Pancreas (tissue), 10 donors: ENCODE measurements around the gene AOAH. TPM values are rescaled to one million over a fixed set of nuclear protein-coding genes. Genes with fewer than 3 reads are reported as not detected.
A peak's percentile ranks its signal among the peaks of the same experiment; 100 is the strongest.

ENCODE experiments used
- ATAC-seq, 4 donors: fragments of 200-7000 bp; cut with Tn5 transposase; one replicate each; pipeline versions ENCODE4 v1.8.0 to v1.9.1; 2020; ENCODE audit warnings: mild to moderate bottlenecking in 4 of 4, moderate library complexity in 4 of 4
- DNase-seq, 6 donors: peaks; one replicate each; pipeline ENCODE4 v3.0.0-alpha.2; 2020
- FAIRE-seq: peaks from 2 replicates; lab custom pipeline; 2012; peaks lifted over from hg19 to GRCh38; lab: Jason Lieb, UNC
- H3K27ac ChIP-seq, 4 donors: fragments of 200-600 bp; sonication (generic); 1 replicate in 3 of 4; 2 replicates in 1 of 4; pipeline versions ENCODE4 v1.5.0 to v1.8.0; 2020
- H3K27me3 ChIP-seq, 4 donors: fragments of 200-600 bp; one replicate each; pipeline ENCODE4 v1.8.0; 2021
- H3K36me3 ChIP-seq, 3 donors: fragments of 200-600 bp; sonication (generic) in 1 of 3; one replicate each; pipeline versions ENCODE4 v1.5.0 to v1.8.0; 2020 to 2021
- H3K4me1 ChIP-seq, 3 donors: fragments of 200-600 bp; one replicate each; pipeline ENCODE4 v1.8.0; 2021
- H3K4me3 ChIP-seq, 4 donors: fragments of 200-600 bp; sonication (generic) in 2 of 4; one replicate each; pipeline versions ENCODE4 v1.5.0 to v1.8.0; 2020 to 2021
- H3K9me3 ChIP-seq, 4 donors: fragments of 200-600 bp; one replicate each; pipeline ENCODE4 v1.8.0; 2021
- WGBS, 2 donors: extraction: QIAGEN DNeasy Blood & Tissue Kit; methylation state at CpG; one replicate each; pipeline ENCODE4 v1.1.7; 2013; 5-methylcytosine and 5-hydroxymethylcytosine counted together
- intact Hi-C, 3 donors: fragments of 100-400 bp; cut with DNase I; formaldehyde crosslinking; loops; one replicate each; pipeline versions ENCODE4 v1.11.1 to v1.14.2; 2022
- polyA plus RNA-seq, 2 donors: library from polyadenylated mRNA; stranded (reverse); fragments of 200-250 nt; gene quantifications; one replicate each; pipeline ENCODE4 v1.2.3, GENCODE V29; 2013
- total RNA-seq, 6 donors: library from RNA; stranded (reverse); fragmentation: NEBNext Ultra II Directional in 4 of 6; extraction: Animal tissue kit (Norgen Biotek cat#: 25700) in 4 of 6; gene quantifications; one replicate each; pipeline versions ENCODE4 v1.2.1 to v1.2.4, GENCODE V29; 2021 to 2023
- TF ChIP-seq, protein P1 (sequence below), 4 donors: fragments of 200-600 bp; sonication (generic) in 3 of 4; IDR thresholded peaks; one replicate each; pipeline versions ENCODE4 v1.5.0 to v1.8.0; 2021; ENCODE audit warnings: antibody characterized with exemption in 4 of 4
- donor health status: healthy with polysubstance abuse.
- donor health status: DM: no; HTN: no; CAD: no; lungs with moderate emphysema.
- donor health status: DM: no; HTN: no; CAD: no.
- donor health status: control.
- donor health status: control.
- donor health status: Bipolar disorder and iron deficiency.
- donor health status: DM: yes; HTN: yes; CAD: no.
- donor health status: DM: no; HTN: no; CAD: no.
- donor health status: DM: no; HTN: no; CAD: no.
- donor health status: DM: yes; HTN: yes; CAD: no.

The AOAH gene
- total and polyA plus RNA-seq, 8 donors = 0.79 to 9.0 (median 2.1) TPM

DNA sequence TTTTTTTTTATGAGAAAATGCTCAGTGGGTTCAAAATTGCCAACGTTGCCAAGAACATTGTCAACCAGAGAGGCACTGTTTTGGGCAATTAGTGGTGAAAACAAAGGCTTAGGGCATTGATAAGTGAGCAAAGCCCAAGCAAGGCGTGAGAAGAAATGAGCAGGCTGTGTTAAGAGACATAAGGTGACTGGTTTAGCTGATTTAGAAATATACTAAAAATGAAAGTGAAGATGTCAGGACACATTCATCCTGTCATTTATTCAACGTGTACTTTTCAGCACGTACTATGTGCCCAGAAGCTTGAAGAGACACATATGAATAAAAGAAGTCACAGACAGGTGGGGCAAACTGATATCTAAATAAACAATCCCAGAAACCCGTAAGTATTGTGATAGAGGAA lies 31.8 kb downstream of the AOAH start:
- H3K27me3 ChIP-seq = no peaks in the 10 kb centered on the region
- FAIRE-seq (no peak), ATAC-seq (no peak), DNase-seq (no peak)
- H3K36me3 ChIP-seq = no peaks in the 10 kb centered on the region
- TF ChIP-seq, protein P1, sequence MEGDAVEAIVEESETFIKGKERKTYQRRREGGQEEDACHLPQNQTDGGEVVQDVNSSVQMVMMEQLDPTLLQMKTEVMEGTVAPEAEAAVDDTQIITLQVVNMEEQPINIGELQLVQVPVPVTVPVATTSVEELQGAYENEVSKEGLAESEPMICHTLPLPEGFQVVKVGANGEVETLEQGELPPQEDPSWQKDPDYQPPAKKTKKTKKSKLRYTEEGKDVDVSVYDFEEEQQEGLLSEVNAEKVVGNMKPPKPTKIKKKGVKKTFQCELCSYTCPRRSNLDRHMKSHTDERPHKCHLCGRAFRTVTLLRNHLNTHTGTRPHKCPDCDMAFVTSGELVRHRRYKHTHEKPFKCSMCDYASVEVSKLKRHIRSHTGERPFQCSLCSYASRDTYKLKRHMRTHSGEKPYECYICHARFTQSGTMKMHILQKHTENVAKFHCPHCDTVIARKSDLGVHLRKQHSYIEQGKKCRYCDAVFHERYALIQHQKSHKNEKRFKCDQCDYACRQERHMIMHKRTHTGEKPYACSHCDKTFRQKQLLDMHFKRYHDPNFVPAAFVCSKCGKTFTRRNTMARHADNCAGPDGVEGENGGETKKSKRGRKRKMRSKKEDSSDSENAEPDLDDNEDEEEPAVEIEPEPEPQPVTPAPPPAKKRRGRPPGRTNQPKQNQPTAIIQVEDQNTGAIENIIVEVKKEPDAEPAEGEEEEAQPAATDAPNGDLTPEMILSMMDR (IDR thresholded peaks at IDR 0.05) = no peak
- H3K9me3 ChIP-seq = no peaks in the 10 kb centered on the region
- 62 to 77% methylated on average over 5 of the region's 5 CpGs for WGBS, 2 donors
- no peak overlapping the region for H3K4me3 ChIP-seq
- H3K27ac ChIP-seq = no peak overlapping the region
- H3K4me1 ChIP-seq = no peaks in the 10 kb centered on the region
- intact Hi-C loops = no loop called here

DNA sequence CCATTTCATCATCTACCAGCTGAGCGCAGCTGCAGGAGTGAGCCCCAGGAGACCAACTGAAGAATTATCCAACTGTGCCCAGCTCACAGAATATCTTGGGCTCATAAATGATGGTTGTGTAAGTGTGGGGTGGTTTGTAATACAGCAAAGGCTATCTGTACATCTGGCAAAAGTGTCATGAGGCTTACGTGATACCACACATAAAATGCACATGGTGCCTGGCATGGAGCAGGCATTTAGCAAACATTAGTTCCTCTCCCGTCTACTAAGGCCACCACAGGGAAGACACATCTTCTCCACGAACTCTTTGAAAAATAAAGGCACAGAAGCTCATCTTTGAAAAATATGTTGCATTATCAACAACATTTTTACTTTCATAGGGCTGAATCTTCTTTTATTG lies 32.3 kb downstream of the AOAH start:
- FAIRE-seq = no peak

DNA sequence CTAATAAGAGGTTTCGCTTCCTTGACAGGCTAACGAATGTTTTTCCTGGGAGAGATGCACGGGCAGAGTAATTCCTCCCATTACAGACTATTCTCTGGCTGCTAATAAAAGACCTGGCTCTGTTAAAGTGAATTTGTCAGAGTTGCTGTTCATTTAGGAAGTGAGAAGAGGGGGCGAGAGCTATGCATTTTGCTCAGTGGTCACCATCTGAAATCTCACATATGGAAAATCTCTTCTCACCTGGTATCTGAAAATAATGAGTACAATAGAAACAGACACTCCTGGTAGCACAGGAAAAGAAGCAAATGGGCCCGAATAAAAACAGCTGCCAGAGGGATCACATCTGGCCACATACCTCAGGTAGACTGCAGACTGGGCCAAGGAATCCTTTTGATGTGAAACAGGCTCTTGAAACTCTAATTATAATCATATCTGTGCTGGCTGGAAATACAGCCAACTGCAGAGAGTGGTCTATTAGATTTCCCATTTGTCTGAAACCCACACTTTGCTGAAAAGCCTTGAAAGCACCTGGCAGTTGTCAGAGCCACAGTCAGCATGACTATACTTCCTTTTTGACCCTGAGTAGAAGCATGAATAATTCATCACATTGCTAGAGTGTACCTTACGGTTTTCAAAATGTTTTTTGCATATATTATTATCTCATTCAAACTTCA lies 33.6 kb downstream of the AOAH start:
- no peaks in the 10 kb centered on the region for H3K4me1 ChIP-seq
- TF ChIP-seq, protein P1 (IDR thresholded peaks at IDR 0.05) = no peak
- H3K36me3 ChIP-seq = no peaks in the 10 kb centered on the region
- no peak overlapping the region for H3K27ac ChIP-seq
- no peak overlapping the region for H3K4me3 ChIP-seq
- FAIRE-seq (no peak), DNase-seq (no peak), ATAC-seq (no peak)
- intact Hi-C loops = no loop called here
- 73 to 74% methylated on average over 6 of the region's 6 CpGs for WGBS, 2 donors
- no peaks in the 10 kb centered on the region for H3K9me3 ChIP-seq
- H3K27me3 ChIP-seq = no peaks in the 10 kb centered on the region

More for the DNA sequence above, 32.3 kb downstream of the AOAH start:
- H3K27ac ChIP-seq = no peak overlapping the region
- no peaks in the 10 kb centered on the region for H3K4me1 ChIP-seq
- no peaks in the 10 kb centered on the region for H3K9me3 ChIP-seq
- no peak for ATAC-seq
- DNase-seq = no peak
- H3K27me3 ChIP-seq = no peaks in the 10 kb centered on the region
- H3K4me3 ChIP-seq = no peak overlapping the region
- WGBS, 2 donors = 66 to 84% methylated on average over 4 of the region's 4 CpGs
- no peaks in the 10 kb centered on the region for H3K36me3 ChIP-seq
- TF ChIP-seq, protein P1 (IDR thresholded peaks at IDR 0.05) = no peak
- intact Hi-C loops = no loop called here

DNA sequence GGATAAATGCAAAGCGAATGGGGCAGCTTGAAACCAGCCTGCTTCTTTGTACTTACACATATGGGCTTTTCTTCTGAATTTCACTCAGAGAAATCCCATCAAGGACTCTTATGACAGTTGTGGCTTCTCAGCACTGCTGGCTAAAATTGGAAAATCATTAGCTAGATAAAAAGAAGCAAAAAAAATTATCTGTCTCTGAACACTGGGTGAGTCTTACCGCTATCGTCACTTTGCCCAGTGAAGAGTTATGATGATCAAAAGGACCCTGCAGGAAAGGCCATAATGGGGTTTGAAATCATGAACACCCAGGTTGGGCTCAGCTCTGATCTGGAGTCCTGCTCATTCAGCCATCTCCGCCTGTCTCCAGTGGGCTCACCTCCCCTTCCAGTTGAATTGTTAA lies 34.3 kb downstream of the AOAH start:
- FAIRE-seq (no peak), ATAC-seq (no peak), DNase-seq (no peak)
- no peak overlapping the region for H3K27ac ChIP-seq
- TF ChIP-seq, protein P1 (IDR thresholded peaks at IDR 0.05) = no peak
- WGBS, 2 donors = 91 to 92% methylated on average over 4 of the region's 4 CpGs
- no peaks in the 10 kb centered on the region for H3K9me3 ChIP-seq
- H3K4me1 ChIP-seq = no peaks in the 10 kb centered on the region
- intact Hi-C loops = no loop called here
- H3K36me3 ChIP-seq = no peaks in the 10 kb centered on the region
- H3K27me3 ChIP-seq = no peaks in the 10 kb centered on the region
- no peak overlapping the region for H3K4me3 ChIP-seq

DNA sequence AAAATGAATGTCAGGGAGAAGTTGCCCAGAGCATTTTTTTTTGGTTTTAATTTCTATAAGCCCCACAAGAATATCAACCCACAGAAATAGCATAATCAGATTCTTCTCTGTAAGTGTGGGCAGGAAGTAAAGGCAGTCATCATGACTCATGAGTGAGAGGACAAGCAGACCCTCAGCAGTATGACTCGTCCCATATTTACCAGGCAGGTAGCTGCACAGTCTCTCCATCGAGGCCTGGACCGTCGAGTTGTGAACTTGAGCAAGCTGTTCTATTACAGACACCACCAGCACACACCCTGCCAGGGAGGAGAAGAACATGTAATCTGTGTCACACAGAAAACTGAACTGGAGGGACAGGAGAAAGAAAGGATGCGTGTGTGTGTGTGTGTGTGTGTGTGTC lies 37.8 kb downstream of the AOAH start:
- peaks cover 0 to 3% (median 0%) of the 10 kb centered on the region in 3 donors for H3K4me1 ChIP-seq
- H3K4me3 ChIP-seq = no peak overlapping the region
- intact Hi-C loops = no loop called here
- H3K36me3 ChIP-seq = no peaks in the 10 kb centered on the region
- FAIRE-seq = no peak
- no peaks in the 10 kb centered on the region for H3K9me3 ChIP-seq
- H3K27ac ChIP-seq = no peak overlapping the region
- TF ChIP-seq, protein P1 (IDR thresholded peaks at IDR 0.05) = no peak
- peak in 2 of 4 donors; percentile 13 to 41 for ATAC-seq
- 85 to 89% methylated on average over 5 of the region's 5 CpGs for WGBS, 2 donors
- no peaks in the 10 kb centered on the region for H3K27me3 ChIP-seq
- no peak for DNase-seq
